ENCODE data around the gene IQSEC1. TPM values are rescaled to one million over a fixed set of nuclear protein-coding genes. Genes with fewer than 3 reads are reported as not detected.
A peak's percentile ranks its signal among the peaks of the same experiment; 100 is the strongest.

Gene IQSEC1
- total RNA-seq, 2 donors from 2014 or later, result 31.2 to 53.5 TPM

DNA sequence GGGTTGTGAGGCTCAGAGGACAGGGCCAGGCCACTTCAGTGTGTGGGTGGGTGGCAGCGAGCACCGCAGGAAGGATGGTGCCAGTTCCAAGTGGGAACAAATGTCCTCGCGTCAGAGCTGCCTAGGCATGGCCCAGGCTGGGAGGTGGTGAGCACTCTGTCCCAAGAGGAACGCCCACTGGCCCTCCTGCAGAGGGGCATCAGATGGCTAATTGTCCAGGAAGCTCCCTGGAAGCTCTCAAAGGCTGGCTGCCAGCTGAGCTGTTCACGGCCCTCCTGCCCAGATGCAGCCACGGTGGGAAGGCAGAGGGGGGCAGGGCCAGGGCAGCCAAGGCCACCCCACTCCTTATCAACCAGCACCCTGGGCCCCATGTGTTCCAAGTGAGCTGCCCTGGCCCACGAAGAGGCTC, 55.2 kb downstream of the IQSEC1 start:
- Mint-ChIP-seq H3K36me3 (ENCODE audit: insufficient read depth in 2 of 2) (peaks cover 1 to 2% of the 10 kb centered on the region in 2 donors), H3K27me3 (ENCODE audit: low read depth) (no peaks in the 10 kb centered on the region), H3K4me1 (ENCODE audit: low read depth) (peaks cover 52% of the 10 kb centered on the region), H3K27ac (no peak overlapping the region), H3K9me3 (no peaks in the 10 kb centered on the region), H3K4me3 (no peak overlapping the region)
- no peak for DNase-seq
- no peak for ATAC-seq (replicated peaks in 1 of 2)

DNA sequence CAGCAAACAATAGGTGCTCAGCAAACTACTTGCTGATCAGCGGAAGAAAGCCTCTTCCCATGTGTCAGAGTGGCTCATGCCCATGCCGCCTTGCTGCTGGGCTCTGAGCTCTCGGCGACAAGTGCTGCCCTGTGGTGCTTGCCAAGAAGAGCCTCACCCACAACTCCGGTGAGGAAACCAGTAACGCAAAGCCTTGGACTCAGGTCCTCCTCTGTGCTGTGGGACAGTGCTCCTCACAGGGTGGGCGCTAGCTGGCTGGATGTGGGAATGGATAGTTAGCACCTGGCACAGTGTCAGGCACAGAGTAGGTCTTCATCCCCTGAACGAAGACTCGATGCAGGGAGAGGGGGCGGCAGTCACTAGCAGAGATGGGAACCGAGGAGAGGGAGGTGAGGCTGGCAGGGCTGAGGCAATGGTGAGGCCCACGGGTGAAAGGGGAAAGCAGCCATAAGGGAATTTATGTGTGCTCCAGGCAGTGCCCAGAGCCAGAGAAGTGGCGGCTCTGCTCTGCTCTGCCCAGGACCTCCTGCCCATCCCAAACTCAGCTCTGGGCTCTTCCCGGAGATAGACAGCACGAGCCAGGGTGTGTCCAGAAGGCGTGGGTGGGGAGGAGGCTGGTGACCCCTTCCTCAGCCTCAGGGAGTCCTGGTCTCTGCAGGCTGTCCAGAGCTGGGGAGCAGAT, 55.7 kb downstream of the IQSEC1 start:
- Mint-ChIP-seq H3K27me3 (ENCODE audit: low read depth) (no peaks in the 10 kb centered on the region), H3K36me3 (ENCODE audit: insufficient read depth in 2 of 2) (peaks cover 1 to 2% of the 10 kb centered on the region in 2 donors), H3K4me1 (ENCODE audit: low read depth) (peaks cover 58% of the 10 kb centered on the region), H3K27ac (peak overlapping the region; percentile 87), H3K4me3 (peak overlapping the region; percentile 79 to 89), H3K9me3 (no peaks in the 10 kb centered on the region)
- ATAC-seq (replicated peaks in 1 of 2), result no peak
- DNase-seq, result no peak

DNA sequence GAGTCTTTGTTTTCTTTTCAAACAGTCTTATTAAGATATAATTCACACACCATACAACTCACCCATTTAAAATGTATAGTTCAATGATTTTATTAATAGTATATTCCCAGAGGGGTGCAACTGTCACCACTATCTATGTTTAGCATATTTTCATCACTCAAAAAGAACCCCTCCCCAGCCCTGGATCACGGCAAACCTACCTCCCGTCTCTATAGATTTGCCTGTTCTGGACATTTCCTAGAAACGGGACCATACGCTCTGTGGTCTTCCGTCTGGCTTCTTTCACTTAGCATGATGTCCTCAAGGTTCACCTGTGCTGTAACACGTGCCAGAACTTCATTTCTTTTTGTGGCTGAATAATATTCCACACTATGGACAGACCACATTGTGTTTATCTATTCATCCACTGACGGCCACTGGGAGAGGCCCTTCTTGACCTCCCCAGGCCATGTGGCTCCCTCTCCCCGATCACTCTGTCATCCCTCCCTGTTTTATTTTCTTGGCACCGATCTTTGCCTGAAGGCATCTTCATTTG, 56.4 kb downstream of the IQSEC1 start:
- ATAC-seq (replicated peaks in 1 of 2), result no peak
- Mint-ChIP-seq H3K36me3 (ENCODE audit: insufficient read depth in 2 of 2) (peaks cover 1 to 2% of the 10 kb centered on the region in 2 donors), H3K27me3 (ENCODE audit: low read depth) (no peaks in the 10 kb centered on the region), H3K4me3 (peak overlapping the region; percentile 79 to 89), H3K9me3 (no peaks in the 10 kb centered on the region), H3K27ac (peak overlapping the region; percentile 87), H3K4me1 (ENCODE audit: low read depth) (peaks cover 65% of the 10 kb centered on the region)
- no peak for DNase-seq

DNA sequence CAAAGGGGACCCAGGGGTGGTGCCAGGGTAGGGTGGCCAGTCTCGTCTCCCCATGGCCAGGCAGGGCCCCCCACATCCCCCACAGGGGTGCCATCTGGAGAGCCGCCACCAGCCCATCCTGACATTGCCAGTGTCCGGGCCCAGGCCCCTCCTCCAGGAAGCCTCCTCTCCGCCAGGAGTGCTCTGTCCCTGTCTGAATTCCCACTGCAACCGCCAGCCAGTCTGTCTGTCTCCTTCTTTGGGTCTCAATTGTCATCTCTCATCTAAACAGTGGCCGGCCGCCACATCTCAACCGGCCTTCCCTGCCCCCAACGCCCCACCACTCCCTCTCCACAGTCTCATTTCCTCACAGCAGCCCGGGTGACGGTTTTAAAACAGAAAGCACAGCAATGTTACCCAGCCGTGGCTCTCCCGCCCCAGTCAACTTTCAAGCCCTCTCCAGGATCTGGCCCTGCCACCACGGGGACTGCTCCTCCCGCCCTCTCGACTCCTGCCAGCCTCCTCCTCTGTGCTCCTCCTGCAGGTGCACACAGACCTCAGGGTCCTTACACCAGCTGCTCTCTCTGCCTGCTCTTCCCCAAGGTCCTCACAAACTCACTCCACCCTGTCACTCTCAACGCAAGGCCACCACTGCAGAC, 57.0 kb downstream of the IQSEC1 start:
- H3K4me3 Mint-ChIP-seq, result peak overlapping the region; percentile 79 to 89
- H3K27me3 Mint-ChIP-seq (ENCODE audit: low read depth), result no peaks in the 10 kb centered on the region
- H3K4me1 Mint-ChIP-seq (ENCODE audit: low read depth), result peaks cover 71% of the 10 kb centered on the region
- DNase-seq (peak; percentile 56 to 67), ATAC-seq (replicated peaks in 1 of 2) (peak; percentile 8 to 15)
- H3K27ac Mint-ChIP-seq, result peak overlapping the region; percentile 87
- peaks cover 1 to 2% of the 10 kb centered on the region in 2 donors for H3K36me3 Mint-ChIP-seq (ENCODE audit: insufficient read depth in 2 of 2)
- no peaks in the 10 kb centered on the region for H3K9me3 Mint-ChIP-seq

DNA sequence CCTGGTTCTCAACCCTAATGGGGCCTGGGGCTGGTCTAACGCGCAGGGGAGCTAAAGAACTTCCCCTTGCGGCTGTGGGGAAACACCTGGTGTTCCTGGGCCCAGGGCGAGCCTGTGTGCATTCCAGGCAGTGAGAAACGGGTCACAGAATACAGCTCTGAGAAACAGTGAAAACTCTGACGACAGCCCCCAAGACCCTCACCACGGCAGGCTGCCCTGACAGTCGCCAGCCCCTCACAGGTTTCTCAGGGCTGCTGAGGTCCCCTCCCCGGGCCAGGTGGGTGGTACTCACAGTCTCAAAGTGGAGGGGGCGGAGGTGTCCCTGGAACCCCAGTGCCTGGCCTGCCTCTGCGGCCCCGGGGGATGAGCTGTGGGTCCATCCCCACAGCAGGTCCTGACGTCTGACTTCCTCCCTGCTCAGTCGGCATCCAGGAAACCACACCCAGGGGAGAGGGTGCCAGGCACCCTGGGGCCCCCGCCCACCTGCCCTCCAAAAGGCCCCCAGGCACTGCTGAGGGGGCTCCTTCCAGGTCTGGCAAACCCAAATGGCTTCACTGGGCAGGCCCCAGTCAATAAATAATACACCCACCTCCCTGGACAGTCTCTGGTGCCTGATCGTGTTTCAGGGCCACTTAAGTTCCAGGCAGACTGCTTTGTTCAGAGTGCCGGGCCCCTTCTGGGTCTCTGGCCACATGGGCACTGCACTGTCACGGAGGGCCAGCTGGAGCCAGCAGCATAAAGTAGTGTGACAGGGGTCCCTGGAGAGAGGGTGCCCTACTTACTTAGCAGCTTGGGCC, 57.7 kb downstream of the IQSEC1 start:
- H3K4me3 Mint-ChIP-seq, result peak overlapping the region; percentile 79 to 89
- peaks cover 75% of the 10 kb centered on the region for H3K4me1 Mint-ChIP-seq (ENCODE audit: low read depth)
- no peaks in the 10 kb centered on the region for H3K27me3 Mint-ChIP-seq (ENCODE audit: low read depth)
- DNase-seq (peak; percentile 56 to 76), ATAC-seq (replicated peaks in 1 of 2) (peak; percentile 21 to 48)
- peaks cover 1 to 2% of the 10 kb centered on the region in 2 donors for H3K36me3 Mint-ChIP-seq (ENCODE audit: insufficient read depth in 2 of 2)
- H3K27ac Mint-ChIP-seq, result peak overlapping the region; percentile 87
- H3K9me3 Mint-ChIP-seq, result no peaks in the 10 kb centered on the region

DNA sequence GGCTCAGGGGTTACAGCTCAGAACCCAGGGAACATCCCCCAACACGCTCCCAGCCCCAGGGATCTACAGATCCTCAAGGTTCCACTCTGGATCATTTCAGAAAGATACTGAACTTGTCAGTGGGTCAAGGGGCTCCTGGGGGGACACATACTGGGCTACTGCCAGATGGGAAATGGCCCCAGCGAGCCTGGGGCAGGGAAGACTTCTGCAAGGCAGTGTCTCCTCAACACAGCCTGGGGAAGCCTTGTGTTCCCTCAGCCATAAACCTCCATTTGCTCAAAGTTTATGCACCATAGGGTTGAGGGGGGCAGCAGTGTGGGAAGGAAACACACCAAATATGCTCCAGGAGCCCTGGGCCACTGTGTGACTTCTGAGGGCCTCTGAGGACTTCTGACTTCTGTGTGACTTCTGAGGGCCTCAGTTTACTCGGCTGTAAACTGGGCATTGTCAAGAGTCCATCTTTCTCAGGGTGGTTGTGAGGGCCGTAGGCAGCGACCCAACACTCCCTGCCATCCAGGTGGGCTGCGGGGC, 58.4 kb downstream of the IQSEC1 start:
- Mint-ChIP-seq H3K36me3 (ENCODE audit: insufficient read depth in 2 of 2) (peaks cover 1 to 2% of the 10 kb centered on the region in 2 donors), H3K4me3 (peak overlapping the region; percentile 79 to 89), H3K9me3 (no peaks in the 10 kb centered on the region), H3K27ac (peak overlapping the region; percentile 87), H3K4me1 (ENCODE audit: low read depth) (peaks cover 78% of the 10 kb centered on the region), H3K27me3 (ENCODE audit: low read depth) (no peaks in the 10 kb centered on the region)
- DNase-seq (no peak), ATAC-seq (replicated peaks in 1 of 2) (no peak)

DNA sequence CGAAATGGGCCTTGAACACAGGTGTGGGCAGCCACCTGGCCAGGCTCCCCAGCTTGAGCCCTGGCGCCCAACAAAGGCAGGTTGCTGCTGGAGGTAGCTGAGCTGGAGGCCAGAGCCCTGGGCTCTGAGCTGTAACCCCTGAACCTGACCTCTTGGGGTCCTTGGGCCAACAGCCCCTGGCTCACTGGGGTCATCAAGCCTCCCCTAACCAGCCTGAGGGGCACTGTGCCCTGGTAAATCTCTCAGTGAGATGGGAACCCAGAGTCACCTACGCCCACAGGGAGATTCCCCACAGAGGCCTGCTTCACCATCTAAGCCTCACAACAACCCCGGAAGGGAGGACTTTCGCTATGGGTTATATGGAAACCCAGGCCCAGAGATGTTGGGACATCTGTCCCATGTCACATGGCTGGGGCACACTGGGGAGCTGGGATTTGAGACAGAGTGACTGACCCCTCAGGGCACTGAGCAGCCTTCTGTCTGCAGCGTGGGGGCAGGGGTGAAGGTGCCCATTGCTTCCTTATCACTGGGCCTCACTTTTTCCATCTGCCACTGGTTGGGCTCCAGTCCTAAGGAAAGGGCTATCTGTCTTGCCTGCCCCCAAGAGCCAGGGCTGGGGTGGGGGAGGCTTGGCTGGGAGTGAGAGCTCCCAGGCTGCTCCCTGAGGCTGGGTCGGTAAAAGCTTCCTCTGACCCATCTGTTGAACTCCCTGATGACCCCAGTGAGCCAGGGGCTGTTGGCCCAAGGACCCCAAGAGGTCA, 59.1 kb downstream of the IQSEC1 start:
- Mint-ChIP-seq H3K27me3 (ENCODE audit: low read depth) (no peaks in the 10 kb centered on the region), H3K36me3 (ENCODE audit: insufficient read depth in 2 of 2) (peaks cover 1 to 2% of the 10 kb centered on the region in 2 donors), H3K27ac (peak overlapping the region; percentile 26), H3K4me1 (ENCODE audit: low read depth) (peaks cover 84% of the 10 kb centered on the region), H3K9me3 (no peaks in the 10 kb centered on the region), H3K4me3 (peak overlapping the region; percentile 79 to 89)
- peak in 1 of 2 donors; percentile 11 for ATAC-seq (replicated peaks in 1 of 2)
- peak; percentile 53 to 65 for DNase-seq

DNA sequence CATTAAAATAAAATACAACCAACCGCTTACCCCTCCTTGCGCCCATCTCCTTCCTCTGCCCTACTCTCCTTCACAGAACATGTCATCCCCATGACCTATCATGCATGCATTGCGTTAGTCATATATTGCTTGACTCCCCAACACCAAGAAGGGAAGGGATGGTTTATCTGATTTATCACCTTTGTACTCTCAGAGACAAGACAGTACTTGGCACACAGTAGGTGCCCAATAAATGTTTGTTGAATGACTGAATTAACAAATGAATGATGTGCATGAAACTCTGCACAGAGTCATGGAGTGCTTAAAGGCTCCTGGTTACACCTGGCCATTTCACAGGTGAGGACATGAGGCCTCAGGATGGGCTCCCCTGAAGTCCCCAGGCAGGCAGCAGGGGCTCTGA, 59.7 kb downstream of the IQSEC1 start:
- peaks cover 90% of the 10 kb centered on the region for H3K4me1 Mint-ChIP-seq (ENCODE audit: low read depth)
- ATAC-seq (replicated peaks in 1 of 2), result peak; percentile 22 to 25

DNA sequence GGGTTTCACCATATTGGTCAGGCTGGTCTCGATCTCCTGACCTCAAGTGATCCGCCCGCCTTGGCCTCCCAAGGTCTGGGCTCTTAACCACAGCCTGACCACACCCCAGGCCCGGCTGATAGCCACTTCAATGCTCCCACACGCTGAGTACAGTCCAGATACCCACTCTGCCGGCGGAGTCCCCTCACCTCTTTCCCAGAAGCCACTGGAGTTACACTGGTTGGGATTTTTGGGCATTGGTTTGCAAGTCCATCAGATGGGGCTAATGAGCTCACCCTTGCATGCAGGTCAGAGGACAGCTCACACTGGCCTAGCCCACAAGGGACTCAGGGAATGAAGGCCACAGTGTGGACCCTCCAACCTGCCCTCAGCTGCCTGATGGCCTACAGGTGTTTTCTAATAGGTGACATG, 60.1 kb downstream of the IQSEC1 start:
- peak overlapping the region; percentile 79 to 89 for H3K4me3 Mint-ChIP-seq
- peak overlapping the region; percentile 26 for H3K27ac Mint-ChIP-seq
- ATAC-seq (replicated peaks in 1 of 2) (no peak), DNase-seq (no peak)
- H3K9me3 Mint-ChIP-seq, result no peaks in the 10 kb centered on the region
- no peaks in the 10 kb centered on the region for H3K27me3 Mint-ChIP-seq (ENCODE audit: low read depth)
- H3K36me3 Mint-ChIP-seq (ENCODE audit: insufficient read depth in 2 of 2), result peaks cover 2 to 3% of the 10 kb centered on the region in 2 donors
- peaks cover 94% of the 10 kb centered on the region for H3K4me1 Mint-ChIP-seq (ENCODE audit: low read depth)

More for the DNA sequence above, 59.7 kb downstream of the IQSEC1 start:
- H3K4me3 Mint-ChIP-seq, result peak overlapping the region; percentile 79 to 89
- peak in 1 of 2 donors; percentile 29 for DNase-seq
- no peaks in the 10 kb centered on the region for H3K9me3 Mint-ChIP-seq
- no peaks in the 10 kb centered on the region for H3K27me3 Mint-ChIP-seq (ENCODE audit: low read depth)
- H3K27ac Mint-ChIP-seq, result peak overlapping the region; percentile 26
- peaks cover 1 to 2% of the 10 kb centered on the region in 2 donors for H3K36me3 Mint-ChIP-seq (ENCODE audit: insufficient read depth in 2 of 2)

DNA sequence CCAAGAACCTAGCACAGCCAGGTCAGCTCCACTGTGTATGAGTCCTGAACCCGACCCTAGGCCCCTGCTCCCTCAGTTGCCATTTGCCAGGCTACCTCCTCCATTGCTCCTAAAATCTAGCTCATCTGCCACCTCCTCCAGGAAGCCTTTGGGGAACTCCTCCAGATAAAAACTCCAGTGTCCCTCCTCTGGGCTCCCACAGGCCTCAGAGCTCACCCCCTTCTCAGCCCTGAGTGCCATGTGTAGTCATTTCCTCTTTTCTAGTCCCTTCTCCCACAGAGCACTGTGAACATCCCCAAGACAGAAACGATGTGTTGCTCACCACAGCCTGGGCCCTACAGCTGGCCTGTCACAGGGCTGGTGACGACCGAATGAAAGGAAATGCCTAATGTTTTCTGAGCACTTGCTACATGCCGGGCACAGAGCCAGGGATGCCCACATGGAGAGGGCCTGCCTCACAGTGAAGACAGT, 61.0 kb downstream of the IQSEC1 start:
- Mint-ChIP-seq H3K36me3 (ENCODE audit: insufficient read depth in 2 of 2) (peaks cover 2 to 3% of the 10 kb centered on the region in 2 donors), H3K27ac (peak overlapping the region; percentile 90), H3K9me3 (no peaks in the 10 kb centered on the region), H3K4me1 (ENCODE audit: low read depth) (peaks cover 92% of the 10 kb centered on the region), H3K4me3 (peak overlapping the region; percentile 79 to 89), H3K27me3 (ENCODE audit: low read depth) (no peaks in the 10 kb centered on the region)
- peak; percentile 72 to 73 for DNase-seq
- ATAC-seq (replicated peaks in 1 of 2), result peak; percentile 66 to 67

DNA sequence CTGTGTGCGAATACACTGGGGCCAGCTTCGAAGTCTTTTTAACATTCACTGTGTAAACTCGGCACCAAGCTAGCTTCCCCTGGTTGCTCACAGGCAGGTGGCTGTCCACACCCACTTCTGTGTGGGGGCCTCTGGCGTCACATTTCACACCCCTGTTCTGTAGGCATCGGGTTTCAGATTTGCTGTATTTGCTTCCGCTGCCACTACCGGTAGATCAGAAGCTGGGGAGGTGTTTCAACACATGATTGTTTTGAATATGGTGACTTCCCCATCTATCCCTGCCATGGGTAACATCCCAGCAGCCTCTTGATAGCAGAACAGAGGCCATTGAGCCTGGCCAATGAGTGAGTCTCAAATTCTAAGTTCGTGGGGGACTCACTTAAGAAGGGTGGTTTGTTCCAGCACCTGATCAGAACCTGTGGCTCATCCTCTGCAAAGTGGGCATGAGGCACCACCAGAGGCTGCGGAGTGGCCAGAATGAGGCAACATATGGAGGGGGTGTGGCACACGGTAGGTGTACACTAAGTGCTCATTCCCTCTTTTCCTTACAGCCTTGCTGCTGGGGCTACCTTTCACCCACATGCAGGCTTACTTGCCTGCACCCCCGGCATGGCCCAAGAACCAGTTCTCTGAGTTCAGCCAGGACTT, 61.5 kb downstream of the IQSEC1 start:
- Mint-ChIP-seq H3K4me3 (peak overlapping the region; percentile 79 to 89), H3K27me3 (ENCODE audit: low read depth) (no peaks in the 10 kb centered on the region)

More for the DNA sequence above, 61.5 kb downstream of the IQSEC1 start:
- ATAC-seq (replicated peaks in 1 of 2) (peak; percentile 61 to 72), DNase-seq (peak; percentile 85 to 87)
- Mint-ChIP-seq H3K27ac (peak overlapping the region; percentile 90), H3K36me3 (ENCODE audit: insufficient read depth in 2 of 2) (peaks cover 0 to 3% of the 10 kb centered on the region in 2 donors), H3K9me3 (no peaks in the 10 kb centered on the region), H3K4me1 (ENCODE audit: low read depth) (peaks cover 91% of the 10 kb centered on the region)

All from activated T-cell treated with anti-CD3 and anti-CD28 coated beads, Interleukin-2, amount 50 U/mL, for 72 hours (primary cell).